GM18868 (cell line): ENCODE data around the gene HTRA3.
"Not testable (repeated sequence)": the region's sequence is repeated elsewhere in the genome, so short reads cannot be mapped to it uniquely, and the experiment has no call there.

ENCODE experiments used
- ATAC-seq: cut with Tn5 transposase; IDR thresholded peaks from one replicate; pipeline ENCODE4 v1.9.1; 2021; ENCODE audit warnings: mild to moderate bottlenecking, moderate library complexity; ENCODE audit not compliant: unreplicated experiment

HTRA3 gene

GRCh38 chr4:8338351-8338961 lies 68.9 kb downstream of the HTRA3 start:
- no peak for ATAC-seq

GRCh38 chr4:8340781-8341241 lies 71.3 kb downstream of the HTRA3 start:
- ATAC-seq: no peak

- ATAC-seq: not testable (repeated sequence)
These were observed 71.7 kb downstream of the HTRA3 start for GRCh38 chr4:8341281-8341680.

DNA sequence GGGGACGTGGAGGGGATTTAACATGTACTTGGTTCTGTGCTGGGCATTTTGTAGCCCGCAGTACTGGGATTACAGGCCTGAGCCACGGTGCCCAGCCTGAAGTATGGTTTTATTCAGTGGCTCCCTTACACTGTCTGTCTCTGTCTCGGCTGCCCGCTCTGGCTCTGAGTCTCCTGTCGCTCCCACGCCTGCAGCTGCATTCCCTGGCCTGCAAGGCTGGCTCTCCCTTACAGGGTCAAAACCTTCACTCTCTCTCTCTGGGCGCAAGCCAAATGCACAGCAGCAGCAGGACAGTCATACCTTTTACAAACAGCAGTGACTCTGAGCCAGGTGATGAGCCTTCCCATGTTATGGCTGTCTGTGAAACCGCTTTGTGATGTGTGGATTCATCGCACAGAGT lies 72.1 kb downstream of the HTRA3 start:
- ATAC-seq: no peak

DNA sequence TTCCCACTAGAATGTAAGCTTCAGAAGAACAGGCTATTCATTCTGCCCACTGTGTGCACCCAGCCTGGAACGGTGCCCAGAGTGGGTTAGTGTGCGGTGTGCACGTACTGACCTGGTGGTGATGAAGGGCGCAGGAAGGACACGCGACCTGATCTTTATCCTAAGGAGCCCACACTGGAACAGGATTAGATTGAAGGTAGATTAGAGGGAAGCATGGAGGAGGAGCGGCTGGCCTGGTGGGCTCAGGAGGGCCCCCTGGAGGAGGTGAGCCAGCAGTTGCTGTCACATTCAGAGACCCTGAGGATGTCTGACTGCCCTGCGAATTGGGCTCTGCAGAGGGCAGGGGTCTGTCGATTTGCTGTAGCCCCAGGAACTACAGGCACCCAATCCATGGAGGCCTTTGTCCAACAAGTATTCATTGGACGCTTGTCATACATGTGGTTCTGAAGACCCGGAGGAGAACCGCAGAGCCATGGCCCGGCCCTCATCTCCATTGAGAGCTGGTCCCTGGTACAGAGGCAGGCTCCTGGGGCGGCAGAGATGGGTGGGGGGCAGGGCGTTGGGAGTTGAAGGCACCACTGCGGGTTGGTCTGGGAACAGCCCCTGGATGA lies 73.2 kb downstream of the HTRA3 start:
- no peak for ATAC-seq

- no peak for ATAC-seq
These were observed 73.9 kb downstream of the HTRA3 start for GRCh38 chr4:8343262-8343966.

- no peak for ATAC-seq
These were observed 74.4 kb downstream of the HTRA3 start for GRCh38 chr4:8343967-8344331.

- ATAC-seq: no peak
These were observed 74.8 kb downstream of the HTRA3 start for GRCh38 chr4:8344377-8344776.

GRCh38 chr4:8345053-8345945 lies 75.7 kb downstream of the HTRA3 start:
- no peak for ATAC-seq

- ATAC-seq: no peak
These were observed 76.6 kb downstream of the HTRA3 start for GRCh38 chr4:8345946-8346814.

GRCh38 chr4:8346838-8347605 lies 77.5 kb downstream of the HTRA3 start:
- ATAC-seq: no peak

- ATAC-seq: no peak
These were observed 78.1 kb downstream of the HTRA3 start for GRCh38 chr4:8347660-8348059.

GRCh38 chr4:8348071-8348470 lies 78.5 kb downstream of the HTRA3 start:
- no peak for ATAC-seq

DNA sequence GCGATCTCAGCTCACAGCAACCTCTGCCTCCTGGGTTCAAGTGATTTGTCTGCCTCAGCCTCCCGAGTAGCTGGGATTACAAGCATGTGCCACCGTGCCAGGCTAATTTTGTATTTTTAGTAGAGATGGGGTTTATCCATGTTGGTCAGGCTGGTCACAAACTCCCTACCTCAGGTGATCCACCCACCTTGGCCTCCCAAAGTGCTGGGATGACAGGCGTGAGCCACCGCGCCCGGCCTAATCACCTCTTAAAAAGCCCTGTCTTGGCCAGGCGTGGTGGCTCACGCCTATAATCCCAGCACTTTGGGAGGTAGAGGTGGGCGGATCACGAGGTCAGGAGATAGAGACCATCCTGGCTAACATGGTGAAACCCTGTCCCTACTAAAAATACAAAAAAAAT lies 79.7 kb downstream of the HTRA3 start:
- not testable (repeated sequence) for ATAC-seq

DNA sequence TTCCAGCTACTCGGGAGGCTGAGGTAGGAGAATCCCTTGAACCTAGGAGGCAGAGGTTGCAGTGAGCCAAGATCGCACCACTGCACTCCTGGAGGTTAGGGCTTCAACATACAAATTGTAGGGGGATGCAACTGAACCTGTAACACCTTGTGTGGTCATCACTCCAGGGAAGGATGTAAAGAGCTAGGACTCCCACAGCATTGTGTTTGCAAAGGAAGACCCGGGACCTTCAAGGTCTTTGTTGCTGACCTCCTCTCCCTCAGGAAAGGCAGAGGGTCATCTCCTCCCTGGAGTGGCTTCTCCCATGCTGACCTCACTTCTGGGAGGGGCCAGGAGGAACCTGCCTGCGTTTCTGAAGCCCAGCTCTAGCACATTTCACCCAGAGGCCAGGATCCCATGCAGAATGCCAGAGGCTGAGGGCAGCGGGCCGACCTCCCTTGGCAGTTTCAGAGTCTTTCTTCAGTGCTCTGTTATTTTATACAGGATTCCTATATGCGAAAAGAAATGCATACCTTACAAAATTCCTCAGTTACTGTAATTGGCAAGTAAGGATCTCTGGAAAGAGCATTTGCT lies 80.2 kb downstream of the HTRA3 start:
- no peak for ATAC-seq

- ATAC-seq: no peak
These were observed 80.8 kb downstream of the HTRA3 start for GRCh38 chr4:8350352-8350751.

DNA sequence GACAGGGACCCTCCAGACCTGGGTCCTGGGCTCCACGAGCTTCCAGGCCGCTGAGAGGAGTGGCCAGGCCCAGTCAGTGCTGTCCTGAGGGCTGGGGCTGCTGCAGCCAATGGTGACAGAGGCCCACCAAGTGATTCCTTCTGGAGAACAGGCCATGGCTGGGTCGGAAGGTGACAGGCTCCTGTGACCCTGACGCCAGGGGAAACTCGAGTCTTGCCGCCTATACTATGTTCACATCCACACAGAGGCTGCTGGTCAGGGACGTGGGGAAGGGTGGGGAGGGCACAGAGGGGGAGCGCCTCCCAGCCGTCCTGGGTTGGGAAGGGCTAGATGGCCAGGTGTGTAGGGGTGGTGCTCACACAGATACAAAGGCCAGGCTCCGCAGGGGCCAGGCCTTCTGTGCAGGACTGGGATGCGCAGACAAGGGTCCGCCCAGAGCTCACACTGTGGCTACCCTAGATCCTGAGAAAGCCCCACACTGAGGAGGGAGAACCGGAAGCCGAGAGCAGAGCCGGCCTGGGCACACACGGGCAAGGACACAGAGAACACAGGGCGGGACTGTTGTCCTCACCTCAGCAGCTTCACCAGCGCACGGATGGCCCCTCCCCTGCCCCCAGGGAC lies 81.4 kb downstream of the HTRA3 start:
- no peak for ATAC-seq

GRCh38 chr4:8351931-8352367 lies 82.4 kb downstream of the HTRA3 start:
- no peak for ATAC-seq
